NCI-H1092 treated with DMSO at 0.1 percent for 48 hours (cell line): ENCODE data around the gene NBAS.

ENCODE experiments used
- DNase-seq: peaks from one replicate; lab custom pipeline; 2025; lab: John Stamatoyannopoulos, UW

The NBAS gene

GRCh38 chr2:15206419-15206818 is 354.7 kb downstream of the NBAS start:
- no peak for DNase-seq

- DNase-seq, result no peak
Observed at GRCh38 chr2:15205562-15205961, 355.6 kb downstream of the NBAS start.

GRCh38 chr2:15201009-15201408 is 360.1 kb downstream of the NBAS start:
- no peak for DNase-seq

- DNase-seq, result no peak
Observed at GRCh38 chr2:15200581-15200980, 360.6 kb downstream of the NBAS start.

- no peak for DNase-seq
Observed at GRCh38 chr2:15198051-15198450, 363.1 kb downstream of the NBAS start.

- DNase-seq, result no peak
Observed at GRCh38 chr2:15195813-15196212, 365.3 kb downstream of the NBAS start.

- DNase-seq, result no peak
Observed at GRCh38 chr2:15191789-15192188, 369.3 kb downstream of the NBAS start.

- DNase-seq, result no peak
Observed at GRCh38 chr2:15189216-15189615, 371.9 kb downstream of the NBAS start.

GRCh38 chr2:15187702-15188101 is 373.4 kb downstream of the NBAS start:
- no peak for DNase-seq

GRCh38 chr2:15186118-15186517 is 375.0 kb downstream of the NBAS start:
- no peak for DNase-seq

GRCh38 chr2:15184491-15184890 is 376.6 kb downstream of the NBAS start:
- no peak for DNase-seq

- DNase-seq, result no peak
Observed at GRCh38 chr2:15182275-15182674, 378.9 kb downstream of the NBAS start.

- no peak for DNase-seq
Observed at GRCh38 chr2:15181092-15181745, 379.9 kb downstream of the NBAS start.

GRCh38 chr2:15180379-15180778 is 380.8 kb downstream of the NBAS start:
- DNase-seq, result no peak

- no peak for DNase-seq
Observed at GRCh38 chr2:15178946-15179345, 382.2 kb downstream of the NBAS start.

GRCh38 chr2:15177103-15177502 is 384.0 kb downstream of the NBAS start:
- no peak for DNase-seq

- no peak for DNase-seq
Observed at GRCh38 chr2:15176604-15177003, 384.5 kb downstream of the NBAS start.

GRCh38 chr2:15174567-15174966 is 386.6 kb downstream of the NBAS start:
- no peak for DNase-seq

- no peak for DNase-seq
Observed at GRCh38 chr2:15173501-15173900, 387.6 kb downstream of the NBAS start.

- DNase-seq, result no peak
Observed at GRCh38 chr2:15172825-15173224, 388.3 kb downstream of the NBAS start.

GRCh38 chr2:15170070-15170775 is 390.9 kb downstream of the NBAS start:
- no peak for DNase-seq

GRCh38 chr2:15169326-15170069 is 391.6 kb downstream of the NBAS start:
- DNase-seq, result no peak

- no peak for DNase-seq
Observed at GRCh38 chr2:15168116-15168515, 393.0 kb downstream of the NBAS start.
